Gastrocnemius medialis (tissue), 4 donors: ENCODE measurements around the gene SLC45A1. TPM values are rescaled to one million over a fixed set of nuclear protein-coding genes. Genes with fewer than 3 reads are reported as not detected.

Source experiments
- ATAC-seq, 2 donors: fragments of 150-250 bp; one replicate each; pipeline ENCODE4 v1.9.1; 2016
- DNase-seq, 2 donors: peaks; one replicate each; pipeline ENCODE4 v3.0.0-alpha.2; 2019
- H3K27ac ChIP-seq, 4 donors: fragments of 200-600 bp; sonication (generic); 1 replicate in 1 of 4; 2 replicates in 3 of 4; pipeline ENCODE4 v1.5.1; 2016 to 2018; ENCODE audit warnings: mild to moderate bottlenecking in 2 of 4, moderate library complexity in 1 of 4
- H3K27me3 ChIP-seq, 3 donors: fragments of 200-600 bp; sonication (generic) in 2 of 3; 1 replicate in 1 of 3; 2 replicates in 2 of 3; pipeline versions ENCODE4 v1.5.1 to v1.6.0; 2016 to 2019; ENCODE audit warnings: mild to moderate bottlenecking in 1 of 3, moderate library complexity in 1 of 3
- H3K36me3 ChIP-seq, 2 donors: fragments of 200-600 bp; sonication (generic) in 1 of 2; one replicate each; pipeline ENCODE4 v1.5.1; 2017 to 2018
- H3K4me1 ChIP-seq, 2 donors: fragments of 200-600 bp; sonication (generic) in 1 of 2; one replicate each; pipeline ENCODE4 v1.5.1; 2016 to 2017; ENCODE audit warnings: mild to moderate bottlenecking in 2 of 2
- H3K4me3 ChIP-seq, 4 donors: fragments of 200-600 bp; sonication (generic) in 3 of 4; 1 replicate in 1 of 4; 2 replicates in 3 of 4; pipeline ENCODE4 v1.5.1; 2016 to 2019; ENCODE audit warnings: mild to moderate bottlenecking in 2 of 4
- H3K9me3 ChIP-seq, 3 donors: fragments of 200-600 bp; sonication (generic) in 2 of 3; 1 replicate in 1 of 3; 2 replicates in 2 of 3; pipeline ENCODE4 v1.5.1; 2016 to 2019
- POLR2A ChIP-seq, 2 donors: fragments of 450-650 bp; IDR thresholded peaks; one replicate each; pipeline ENCODE4 v1.6.1; 2017; ENCODE audit warnings: antibody characterized with exemption in 2 of 2, mild to moderate bottlenecking in 2 of 2, moderate library complexity in 2 of 2
- in situ Hi-C, 4 donors: fragments of 200-750 bp; cut with MboI; loops; one replicate each; pipeline versions ENCODE4 v1.15.0 to v1.8.0; 2017; ENCODE audit warnings: low sequenced_read_pairs in 4 of 4
- intact Hi-C: fragments of 100-400 bp; cut with DNase I; formaldehyde crosslinking; loops from one replicate; pipeline ENCODE4 v1.15.1; 2023; ENCODE audit warnings: low total_unique reads
- total RNA-seq, 4 donors: library from RNA; depleted of rRNA; stranded (reverse); fragments of >200 nt; gene quantifications; one replicate each; pipeline versions ENCODE4 v1.1.0 to v1.2.3, GENCODE V29; 2016
- TF ChIP-seq, protein P1 (sequence below), 5 experiments: fragments of 450-650 bp in 3 of 5; fragments of 200-600 bp in 2 of 5; sonication (generic) in 2 of 5; IDR thresholded peaks in 4 of 5; conservative IDR thresholded peaks in 1 of 5; 1 replicate in 4 of 5; 2 replicates in 1 of 5; pipeline ENCODE4 v1.5.1; 2016 to 2019; ENCODE audit warnings: antibody characterized with exemption in 5 of 5, mild to moderate bottlenecking in 3 of 5, moderate library complexity in 3 of 5

Gene SLC45A1
- total RNA-seq, 4 donors from 2014 or later = 0.56 to 2.9 (median 0.68) TPM

DNA sequence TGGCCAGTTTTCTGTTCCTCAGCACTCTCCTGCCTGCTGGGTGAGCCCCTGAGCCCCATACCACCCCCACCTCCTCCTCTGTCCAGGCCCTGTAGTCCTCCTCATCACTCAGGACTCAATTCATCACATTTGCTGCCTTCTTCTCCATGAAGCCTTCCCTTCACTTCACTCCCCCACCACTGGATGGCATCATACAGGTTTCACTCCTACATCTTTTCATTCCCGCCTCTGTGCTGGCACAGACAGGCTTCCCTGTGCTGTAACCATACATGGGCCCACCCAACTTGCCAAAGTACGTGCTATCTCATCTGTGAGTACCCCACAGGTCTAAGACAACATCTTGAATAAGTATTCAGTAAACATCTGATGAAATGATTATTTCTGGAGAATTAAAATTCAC lies 56.9 kb downstream of the SLC45A1 start:
- in situ Hi-C loops (loop anchor here in 1 of 4 donors (5.0 kb wide), 1 partner anchor 42 kb away; no protein-coding TSS in a partner anchor), intact Hi-C loops (loop anchor here (5.0 to 10.0 kb wide), 2 partner anchors 327 to 440 kb away; partner anchors contain the start of gene RERE)
- no peak for ATAC-seq
- no peak overlapping the region for H3K4me3 ChIP-seq
- H3K4me1 ChIP-seq = peaks cover 98 to 99% of the 10 kb centered on the region in 2 donors
- peak in 1 of 2 donors; percentile 72 for DNase-seq
- H3K9me3 ChIP-seq = no peaks in the 10 kb centered on the region
- TF ChIP-seq, protein P1, sequence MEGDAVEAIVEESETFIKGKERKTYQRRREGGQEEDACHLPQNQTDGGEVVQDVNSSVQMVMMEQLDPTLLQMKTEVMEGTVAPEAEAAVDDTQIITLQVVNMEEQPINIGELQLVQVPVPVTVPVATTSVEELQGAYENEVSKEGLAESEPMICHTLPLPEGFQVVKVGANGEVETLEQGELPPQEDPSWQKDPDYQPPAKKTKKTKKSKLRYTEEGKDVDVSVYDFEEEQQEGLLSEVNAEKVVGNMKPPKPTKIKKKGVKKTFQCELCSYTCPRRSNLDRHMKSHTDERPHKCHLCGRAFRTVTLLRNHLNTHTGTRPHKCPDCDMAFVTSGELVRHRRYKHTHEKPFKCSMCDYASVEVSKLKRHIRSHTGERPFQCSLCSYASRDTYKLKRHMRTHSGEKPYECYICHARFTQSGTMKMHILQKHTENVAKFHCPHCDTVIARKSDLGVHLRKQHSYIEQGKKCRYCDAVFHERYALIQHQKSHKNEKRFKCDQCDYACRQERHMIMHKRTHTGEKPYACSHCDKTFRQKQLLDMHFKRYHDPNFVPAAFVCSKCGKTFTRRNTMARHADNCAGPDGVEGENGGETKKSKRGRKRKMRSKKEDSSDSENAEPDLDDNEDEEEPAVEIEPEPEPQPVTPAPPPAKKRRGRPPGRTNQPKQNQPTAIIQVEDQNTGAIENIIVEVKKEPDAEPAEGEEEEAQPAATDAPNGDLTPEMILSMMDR (IDR thresholded peaks at IDR 0.05 in 4 of 5, conservative IDR thresholded peaks at IDR 0.05 in 1 of 5) = peak; percentile 30 to 58 (median 43)
- TF ChIP-seq POLR2A (IDR thresholded peaks at IDR 0.05) = no peak
- H3K27ac ChIP-seq = peak overlapping the region; percentile 90 to 95 (median 93)
- no peaks in the 10 kb centered on the region for H3K27me3 ChIP-seq
- H3K36me3 ChIP-seq = no peaks in the 10 kb centered on the region

- H3K4me3 ChIP-seq = no peak overlapping the region
- no peaks in the 10 kb centered on the region for H3K27me3 ChIP-seq
- intact Hi-C loops = loop anchor here (10.0 kb wide), 1 partner anchor 438 kb away; the partner anchor contains the start of gene RERE
- no peak for TF ChIP-seq POLR2A (IDR thresholded peaks at IDR 0.05)
- TF ChIP-seq, protein P1 (IDR thresholded peaks at IDR 0.05 in 4 of 5, conservative IDR thresholded peaks at IDR 0.05 in 1 of 5) = no peak
- no peaks in the 10 kb centered on the region for H3K36me3 ChIP-seq
- no peaks in the 10 kb centered on the region for H3K9me3 ChIP-seq
- DNase-seq = no peak
- H3K4me1 ChIP-seq = peaks cover 98 to 99% of the 10 kb centered on the region in 2 donors
- in situ Hi-C loops = loop anchor here in 1 of 4 donors (5.0 kb wide), 1 partner anchor 41 kb away; no protein-coding TSS in a partner anchor
- no peak for ATAC-seq
- peak overlapping the region; percentile 90 to 95 (median 93) for H3K27ac ChIP-seq
These were observed 58.5 kb downstream of the SLC45A1 start for GRCh38 chr1:8376358-8376840.

- Histone ChIP-seq H3K36me3 (no peaks in the 10 kb centered on the region), H3K4me3 (no peak overlapping the region), H3K4me1 (peaks cover 98 to 99% of the 10 kb centered on the region in 2 donors), H3K9me3 (no peaks in the 10 kb centered on the region), H3K27me3 (no peaks in the 10 kb centered on the region), H3K27ac (peak overlapping the region; percentile 90 to 95 (median 93))
- ATAC-seq = no peak
- in situ Hi-C loops = loop anchor here in 1 of 4 donors (5.0 kb wide), 1 partner anchor 40 kb away; no protein-coding TSS in a partner anchor
- no peak for DNase-seq
- no peak for TF ChIP-seq POLR2A (IDR thresholded peaks at IDR 0.05)
- TF ChIP-seq, protein P1 (IDR thresholded peaks at IDR 0.05 in 4 of 5, conservative IDR thresholded peaks at IDR 0.05 in 1 of 5) = no peak
- intact Hi-C loops = loop anchor here (10.0 kb wide), 1 partner anchor 437 kb away; the partner anchor contains the start of gene RERE
These were observed 59.5 kb downstream of the SLC45A1 start for GRCh38 chr1:8377271-8377981.

DNA sequence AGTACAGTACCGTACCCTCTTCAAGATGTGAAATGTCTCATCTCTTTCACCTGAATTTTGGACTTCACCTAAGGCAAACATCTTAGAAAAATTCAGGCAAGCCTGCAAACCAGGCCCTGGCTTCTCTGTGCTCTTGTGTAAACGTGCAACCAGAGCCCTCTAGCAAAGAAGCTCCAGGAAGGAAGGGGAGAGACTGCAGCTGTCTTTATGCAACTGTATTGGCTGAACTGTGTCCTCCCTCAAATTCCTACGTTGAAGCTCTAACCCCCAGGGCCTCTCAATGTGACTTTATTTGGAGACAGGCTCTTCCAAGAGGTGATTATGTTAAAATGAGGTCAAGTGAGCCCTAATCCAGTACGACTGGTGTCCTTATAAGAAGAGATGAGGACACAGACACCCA lies 60.3 kb downstream of the SLC45A1 start:
- peak overlapping the region in 1 of 4 donors; percentile 2 for H3K4me3 ChIP-seq
- H3K4me1 ChIP-seq = peaks cover 98 to 99% of the 10 kb centered on the region in 2 donors
- TF ChIP-seq, protein P1 (IDR thresholded peaks at IDR 0.05 in 4 of 5, conservative IDR thresholded peaks at IDR 0.05 in 1 of 5) = no peak
- peak in 1 of 2 donors; percentile 32 for TF ChIP-seq POLR2A (IDR thresholded peaks at IDR 0.05)
- DNase-seq = peak in 1 of 2 donors; percentile 76
- intact Hi-C loops (loop anchor here (10.0 kb wide), 1 partner anchor 437 kb away; the partner anchor contains the start of gene RERE), in situ Hi-C loops (loop anchor here in 1 of 4 donors (5.0 kb wide), 1 partner anchor 39 kb away; no protein-coding TSS in a partner anchor)
- peak; percentile 40 to 70 for ATAC-seq
- H3K9me3 ChIP-seq = no peaks in the 10 kb centered on the region
- H3K36me3 ChIP-seq = no peaks in the 10 kb centered on the region
- no peaks in the 10 kb centered on the region for H3K27me3 ChIP-seq
- peak overlapping the region; percentile 90 to 95 (median 93) for H3K27ac ChIP-seq
